HG03060 (cell line): ENCODE data around the gene IRGM.
"Not testable (repeated sequence)": the region's sequence is repeated elsewhere in the genome, so short reads cannot be mapped to it uniquely, and the experiment has no call there.

Experiments used
- ATAC-seq: cut with Tn5 transposase; IDR thresholded peaks from one replicate; pipeline ENCODE4 v1.9.1; 2021; ENCODE audit warnings: low read depth, moderate number of reproducible peaks; ENCODE audit not compliant: unreplicated experiment

IRGM gene

GRCh38 chr5:150846308-150846653 lies at the start of gene IRGM:
IRGM (plus strand) TSS chr5:150846521; CDS start chr5:150848124, 1,603 bp downstream.
- not testable (repeated sequence) for ATAC-seq

GRCh38 chr5:150797384-150797783 lies 48.9 kb upstream of the IRGM start:
- no peak for ATAC-seq

GRCh38 chr5:150801117-150801927 lies 45.0 kb upstream of the IRGM start:
- no peak for ATAC-seq

GRCh38 chr5:150804388-150804787 lies 41.9 kb upstream of the IRGM start:
- no peak for ATAC-seq

GRCh38 chr5:150809363-150809762 lies 37.0 kb upstream of the IRGM start:
- no peak for ATAC-seq

- ATAC-seq, result no peak
Measured at GRCh38 chr5:150815010-150815409, 31.3 kb upstream of the IRGM start.

GRCh38 chr5:150816946-150817345 lies 29.4 kb upstream of the IRGM start:
- ATAC-seq, result no peak

- ATAC-seq, result no peak
Measured at GRCh38 chr5:150829744-150830143, 16.6 kb upstream of the IRGM start.

- not testable (repeated sequence) for ATAC-seq
Measured at GRCh38 chr5:150831821-150832220, 14.5 kb upstream of the IRGM start.

- ATAC-seq, result no peak
Measured at GRCh38 chr5:150836064-150836463, 10.3 kb upstream of the IRGM start.

GRCh38 chr5:150836703-150837102 lies 9.6 kb upstream of the IRGM start:
- ATAC-seq, result no peak

GRCh38 chr5:150845185-150845859 lies 999 bp upstream of the IRGM start:
- not testable (repeated sequence) for ATAC-seq

GRCh38 chr5:150846654-150847333 lies 473 bp downstream of the IRGM start:
- peak; percentile 88 for ATAC-seq

GRCh38 chr5:150847334-150847695 lies 994 bp downstream of the IRGM start:
- ATAC-seq, result no peak

GRCh38 chr5:150848271-150848670 lies 1.9 kb downstream of the IRGM start:
- no peak for ATAC-seq

- no peak for ATAC-seq
Measured at GRCh38 chr5:150851039-150851438, 4.7 kb downstream of the IRGM start.

- ATAC-seq, result no peak
Measured at GRCh38 chr5:150853561-150853960, 7.2 kb downstream of the IRGM start.

- not testable (repeated sequence) for ATAC-seq
Measured at GRCh38 chr5:150856700-150857099, 10.4 kb downstream of the IRGM start.

- ATAC-seq, result no peak
Measured at GRCh38 chr5:150860246-150860821, 14.0 kb downstream of the IRGM start.

GRCh38 chr5:150862070-150862469 lies 15.7 kb downstream of the IRGM start:
- ATAC-seq, result no peak

GRCh38 chr5:150879358-150879757 lies 33.0 kb downstream of the IRGM start:
- no peak for ATAC-seq
